ENCODE measurements around the gene RPS19BP1.

RPS19BP1 gene, protein sequence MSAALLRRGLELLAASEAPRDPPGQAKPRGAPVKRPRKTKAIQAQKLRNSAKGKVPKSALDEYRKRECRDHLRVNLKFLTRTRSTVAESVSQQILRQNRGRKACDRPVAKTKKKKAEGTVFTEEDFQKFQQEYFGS

DNA sequence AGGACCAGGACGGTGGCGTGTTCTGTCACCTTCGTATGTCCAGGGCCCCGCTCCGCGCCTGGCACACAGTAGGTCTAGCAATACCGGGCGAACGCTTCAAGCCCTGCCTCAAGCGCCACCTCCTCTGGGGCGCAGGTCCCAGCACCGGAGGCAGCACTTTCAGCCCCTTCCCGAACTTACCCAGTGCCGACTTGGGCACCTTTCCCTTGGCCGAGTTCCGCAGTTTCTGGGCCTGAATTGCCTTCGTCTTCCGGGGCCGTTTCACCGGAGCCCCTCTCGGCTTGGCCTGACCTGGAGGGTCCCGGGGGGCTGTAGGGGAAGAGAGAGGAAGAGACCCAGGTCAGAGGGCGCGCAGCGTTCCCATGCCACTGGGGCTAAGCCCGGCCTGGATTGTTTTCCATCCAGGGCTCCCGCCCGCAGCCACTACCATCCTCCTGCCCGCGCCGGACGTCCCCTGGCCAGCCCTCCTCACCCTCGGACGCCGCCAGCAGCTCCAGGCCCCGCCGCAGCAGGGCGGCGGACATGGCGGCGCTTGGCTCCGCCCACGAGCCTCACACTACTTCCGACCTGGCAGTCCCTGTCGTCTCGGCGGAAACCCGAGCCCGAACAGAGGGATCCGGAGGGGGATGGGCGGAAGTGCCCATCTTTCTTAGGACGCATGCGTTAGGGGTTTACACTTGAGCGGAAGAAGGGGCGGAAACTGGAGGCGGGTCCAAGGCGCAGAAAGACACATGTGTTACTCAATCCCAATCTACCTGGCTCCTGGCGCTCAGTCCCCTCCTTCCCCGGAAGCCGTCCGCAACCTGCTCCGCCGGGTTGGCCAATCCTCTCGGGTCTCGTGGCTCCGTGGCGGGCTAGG is at the start of gene RPS19BP1:
Gene RPS19BP1, minus strand, starts transcription at position 534 of the 859 bp plus-strand sequence. Its CDS starts 10 bp downstream, at position 524.
- peak; percentile 96 for DNase-seq (ENCODE audit: low read depth)

GRCh38 chr22:39581303-39581702 is 48.8 kb upstream of the RPS19BP1 start:
- DNase-seq (ENCODE audit: low read depth), result no peak

DNA sequence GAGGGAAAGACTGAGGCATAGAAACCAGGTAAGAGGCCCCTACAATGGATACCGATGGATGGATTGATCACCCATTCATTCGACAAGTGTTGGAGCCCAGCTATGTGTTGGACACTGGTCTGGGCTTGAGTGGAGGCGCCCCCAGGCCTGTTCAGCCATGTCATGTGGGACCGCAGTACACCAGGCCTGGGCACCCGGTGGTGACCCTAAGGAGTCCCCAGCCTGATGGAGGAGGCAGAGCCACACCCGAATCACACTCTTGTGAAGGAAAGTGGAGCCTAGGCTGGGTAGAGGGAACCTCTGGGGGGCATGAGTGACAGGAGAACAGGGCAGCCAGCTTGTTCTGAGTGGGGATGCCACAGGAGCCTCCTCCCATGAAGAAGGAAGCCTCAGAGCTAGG is 48.2 kb upstream of the RPS19BP1 start:
- no peak for DNase-seq (ENCODE audit: low read depth)

GRCh38 chr22:39580006-39580441 is 47.5 kb upstream of the RPS19BP1 start:
- DNase-seq (ENCODE audit: low read depth), result no peak

GRCh38 chr22:39577900-39578299 is 45.4 kb upstream of the RPS19BP1 start:
- no peak for DNase-seq (ENCODE audit: low read depth)

DNA sequence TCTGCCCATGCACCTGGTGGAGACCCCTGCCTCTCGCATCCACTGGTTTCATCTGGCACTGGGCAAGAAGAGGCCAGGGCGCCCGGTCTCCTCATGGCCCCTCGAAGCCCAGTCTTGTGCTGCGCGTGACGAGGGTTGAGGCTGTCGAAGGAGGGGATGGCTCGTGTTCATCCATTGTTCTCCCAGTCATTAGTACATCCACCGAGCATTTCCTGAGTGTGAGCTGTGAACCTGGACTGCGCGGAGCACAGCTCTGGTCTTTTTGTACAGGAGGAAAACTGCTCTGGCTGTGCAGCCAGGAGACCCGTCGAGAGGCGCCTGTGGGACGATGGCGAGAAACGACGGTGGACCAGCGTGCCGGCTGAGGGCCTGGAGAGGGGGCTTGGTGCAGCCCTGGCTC is 44.8 kb upstream of the RPS19BP1 start:
- no peak for DNase-seq (ENCODE audit: low read depth)

DNA sequence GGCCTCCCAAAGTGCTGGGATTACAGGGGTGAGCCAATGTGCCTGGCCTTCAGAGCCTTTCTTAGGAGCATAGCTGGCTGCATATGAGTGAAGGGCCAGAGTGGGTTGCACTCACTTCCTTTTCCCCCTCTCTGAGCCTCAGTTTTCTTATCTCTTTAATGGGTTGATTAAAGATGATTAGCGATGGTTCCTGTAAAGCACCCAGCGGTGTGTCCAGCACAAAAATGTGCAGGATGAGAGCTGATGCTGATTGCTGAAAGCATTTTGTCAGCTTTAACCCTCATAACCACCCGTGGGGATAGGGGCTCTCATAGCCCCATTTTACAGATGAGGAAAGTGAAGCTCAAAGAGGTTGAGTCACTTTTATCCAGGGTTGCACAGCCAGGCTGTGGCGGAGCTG is 43.5 kb upstream of the RPS19BP1 start:
- no peak for DNase-seq (ENCODE audit: low read depth)

DNA sequence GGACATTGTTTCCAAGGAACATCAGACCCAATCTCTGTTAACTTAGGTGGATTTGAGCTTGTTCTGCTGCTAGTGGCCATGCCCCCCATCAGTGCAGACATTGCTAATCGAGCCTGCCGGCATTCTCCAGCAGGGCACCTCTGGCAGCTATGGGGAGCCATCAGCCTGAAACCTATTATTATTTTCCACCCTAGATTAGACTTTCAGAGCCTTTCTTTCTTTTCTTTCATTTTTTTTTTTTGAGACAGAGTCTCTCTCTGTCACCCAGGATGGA is 42.9 kb upstream of the RPS19BP1 start:
- no peak for DNase-seq (ENCODE audit: low read depth)

DNA sequence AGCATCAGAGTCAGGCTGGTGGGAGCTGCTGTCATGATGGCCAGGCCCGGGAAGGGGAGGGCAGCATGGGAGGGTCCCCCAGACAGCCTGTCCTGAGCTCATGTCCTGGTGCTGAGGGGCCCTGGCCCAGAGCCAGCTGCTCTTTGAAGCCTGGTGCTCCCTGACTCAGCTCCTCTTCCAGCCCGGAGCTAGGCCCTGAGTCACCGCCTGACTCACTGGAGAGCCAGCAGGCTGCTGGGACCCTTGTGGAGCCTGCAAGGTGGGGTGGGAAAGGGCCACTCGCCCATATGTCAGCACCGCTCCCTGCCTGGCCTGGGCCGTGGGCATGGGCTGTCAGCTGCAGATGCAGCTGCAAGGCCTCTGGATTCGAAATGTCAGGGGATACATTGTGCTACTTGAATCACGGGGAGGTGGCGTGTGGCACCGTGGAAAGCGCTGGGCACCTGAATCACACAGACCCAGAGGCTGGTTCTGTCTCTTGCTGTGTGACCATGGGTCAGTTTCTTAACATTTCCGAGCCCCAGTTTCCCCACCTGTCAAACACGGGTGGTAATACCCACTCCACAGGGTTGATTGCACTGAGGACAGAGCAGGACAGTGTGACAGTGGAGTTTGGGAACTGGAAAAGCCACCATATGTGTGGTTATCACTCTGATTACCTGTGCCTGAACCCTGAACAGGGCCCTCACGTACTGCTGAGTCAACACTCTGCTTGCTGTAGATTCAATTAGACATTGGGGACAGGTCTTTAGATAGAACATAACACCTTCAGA is 42.4 kb upstream of the RPS19BP1 start:
- DNase-seq (ENCODE audit: low read depth), result no peak

- no peak for DNase-seq (ENCODE audit: low read depth)
Observed at GRCh38 chr22:39571538-39571937, 39.0 kb upstream of the RPS19BP1 start.

DNA sequence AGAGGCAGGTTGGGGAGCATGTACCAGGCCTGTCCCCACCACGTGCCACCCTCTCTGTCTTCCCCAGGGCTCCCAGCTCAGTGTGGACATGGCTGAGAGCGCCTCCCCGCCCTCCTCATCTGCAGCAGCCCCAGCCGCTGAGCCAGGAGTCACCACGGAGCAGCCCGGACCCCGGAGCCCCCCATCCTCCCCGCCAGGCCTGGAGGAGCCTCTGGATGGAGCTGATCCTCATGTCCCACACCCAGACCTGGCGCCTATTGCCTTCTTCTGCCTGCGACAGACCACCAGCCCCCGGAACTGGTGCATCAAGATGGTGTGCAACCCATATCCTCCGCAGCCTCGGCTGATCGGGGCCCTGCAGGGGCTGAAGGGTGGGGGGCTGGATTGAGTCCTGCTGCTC is 38.1 kb upstream of the RPS19BP1 start, which contains the start of gene CACNA1I:
Gene CACNA1I, plus strand, starts transcription at position 89 of the 400 bp plus-strand sequence. Its CDS starts 0 bp downstream, at position 89.
- no peak for DNase-seq (ENCODE audit: low read depth)

GRCh38 chr22:39570226-39570625 is 37.7 kb upstream of the RPS19BP1 start:
- DNase-seq (ENCODE audit: low read depth), result no peak

DNA sequence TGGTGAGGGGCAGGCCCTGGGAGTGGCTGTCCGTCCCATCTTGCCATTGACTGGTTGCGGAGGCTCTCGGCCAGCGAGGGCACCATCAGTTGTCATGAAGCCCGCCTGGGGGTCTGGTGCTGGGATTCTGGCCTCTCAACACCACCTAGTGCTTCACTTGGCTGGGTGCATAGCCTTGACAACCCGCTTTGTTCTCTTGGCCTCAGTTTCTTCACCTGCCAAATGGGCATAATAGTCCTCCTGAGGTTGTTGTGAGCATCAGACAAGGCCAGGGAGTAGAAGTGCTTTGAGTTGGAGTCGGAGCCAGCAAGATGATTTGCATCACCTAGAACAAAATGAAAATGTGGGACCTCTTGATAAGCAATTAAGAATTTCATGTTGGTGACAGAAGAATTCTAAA is 36.5 kb upstream of the RPS19BP1 start:
- DNase-seq (ENCODE audit: low read depth), result no peak

- DNase-seq (ENCODE audit: low read depth), result no peak
Observed at GRCh38 chr22:39568278-39568981, 35.9 kb upstream of the RPS19BP1 start.

GRCh38 chr22:39567135-39567946 is 34.8 kb upstream of the RPS19BP1 start:
- no peak for DNase-seq (ENCODE audit: low read depth)

- no peak for DNase-seq (ENCODE audit: low read depth)
Observed at GRCh38 chr22:39565414-39565944, 32.9 kb upstream of the RPS19BP1 start.

DNA sequence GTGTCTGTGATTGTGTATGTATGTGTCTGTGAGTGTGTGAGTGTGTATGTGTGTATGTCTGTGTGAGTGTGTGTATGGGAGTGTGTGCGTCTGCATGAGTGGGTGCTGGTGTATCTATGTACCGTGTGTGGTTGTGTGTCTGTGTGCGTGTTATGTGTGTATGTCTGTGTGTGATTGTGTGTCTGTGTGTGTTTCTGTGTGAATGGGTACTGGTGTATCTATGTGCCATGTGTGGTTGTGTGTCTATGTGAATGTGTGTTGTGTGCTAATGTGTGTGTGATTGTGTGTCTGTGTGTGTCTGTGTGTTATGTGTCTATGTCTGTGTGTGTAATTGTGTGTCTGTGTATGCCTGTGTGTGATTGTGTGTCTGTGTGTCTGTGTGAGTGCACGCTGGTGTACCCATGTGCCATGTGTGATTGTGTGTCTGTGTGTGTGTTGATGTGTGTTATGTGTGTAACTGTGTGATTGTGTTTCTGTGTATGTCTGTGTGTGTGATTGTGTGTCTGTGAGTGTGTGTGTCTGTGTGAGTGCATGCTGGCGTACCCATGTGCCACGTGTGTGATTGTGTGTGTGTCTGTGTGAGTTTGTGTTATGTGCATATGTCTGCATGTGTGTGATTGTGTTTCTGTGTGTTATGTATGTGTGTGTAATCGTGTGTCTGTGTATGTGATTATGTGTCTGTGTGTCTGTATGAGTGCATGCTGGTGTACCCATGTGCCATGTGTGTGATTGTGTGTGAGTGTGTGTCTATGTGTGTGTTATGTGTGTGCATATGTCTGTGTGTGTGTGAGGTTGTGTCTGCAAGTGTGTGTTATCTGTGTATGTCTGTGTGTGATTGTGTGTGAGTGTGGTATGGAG is 31.3 kb upstream of the RPS19BP1 start:
- DNase-seq (ENCODE audit: low read depth), result no peak

DNA sequence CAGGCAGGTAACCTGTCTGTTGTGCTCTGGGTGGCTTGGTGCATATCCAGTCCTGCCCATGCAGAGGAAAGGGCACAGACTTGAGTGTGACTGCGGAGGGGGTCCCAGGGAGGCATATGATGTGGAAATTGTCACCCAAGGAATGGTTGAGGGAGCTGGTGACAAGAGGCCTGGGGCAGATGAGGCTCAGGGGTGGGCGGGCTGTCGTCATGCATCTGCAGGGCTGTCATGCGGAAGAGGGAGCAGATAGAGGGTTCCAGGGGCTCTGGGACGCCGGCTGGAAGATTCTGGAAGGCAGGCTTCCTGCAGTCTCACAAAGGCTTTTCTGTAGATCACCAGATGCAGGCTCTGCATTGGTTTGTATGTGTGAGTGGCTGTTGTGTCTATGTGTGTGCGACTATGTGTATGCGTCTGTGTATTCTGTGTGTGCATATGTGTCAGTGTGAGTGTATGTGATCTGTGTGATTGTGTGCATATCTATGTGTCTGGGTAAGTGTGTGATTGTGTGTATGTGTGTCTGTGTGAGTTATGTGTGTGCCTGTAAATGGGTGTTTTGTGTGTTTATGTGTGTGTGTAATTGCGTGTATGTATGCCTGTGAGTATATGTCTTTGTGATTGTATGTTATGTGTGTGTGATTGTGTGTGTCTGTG is 30.4 kb upstream of the RPS19BP1 start:
- DNase-seq (ENCODE audit: low read depth), result no peak

- no peak for DNase-seq (ENCODE audit: low read depth)
Observed at GRCh38 chr22:39560127-39560526, 27.6 kb upstream of the RPS19BP1 start.

All from stimulated activated CD8-positive, alpha-beta memory T cell treated with anti-CD3 and anti-CD28 coated beads, Interleukin-15, amount 100 ng/mL, for 1 hour (primary cell).